ENCODE data around the gene SH3BP2. TPM values are rescaled to one million over a fixed set of nuclear protein-coding genes. Genes with fewer than 3 reads are reported as not detected.

The SH3BP2 gene
- total RNA-seq, 2 experiments from 2014 or later, result 10.9 to 31.6 TPM

GRCh38 chr4:2850966-2851798 lies 58.3 kb downstream of the SH3BP2 start:
- intact Hi-C loops (cut with micrococcal nuclease; ENCODE audit: unreplicated experiment), result loop anchor here (5.0 kb wide), 1 partner anchor 81 kb away; no protein-coding TSS in a partner anchor
- CTCF ChIA-PET (ENCODE audit: unreplicated experiment), result no interaction called here
- no peaks in the 10 kb centered on the region for H3K9me2 ChIP-seq (ENCODE audit: insufficient read depth, low read length)
- DNase-seq (ENCODE audit: low spot score), result peak; percentile 71
- peaks cover 3% of the 10 kb centered on the region; the same call in 1 of the 2 replicates for H3K79me2 ChIP-seq (ENCODE audit: insufficient read depth, low read depth, low read length)
- H3K9me3 ChIP-seq (ENCODE audit: low read length), result no peaks in the 10 kb centered on the region
- H3K36me3 ChIP-seq (ENCODE audit: insufficient read depth, low read length), result peaks cover 18% of the 10 kb centered on the region
- no peak for TF ChIP-seq EZH2phosphoT487 (IDR thresholded peaks at IDR 0.05; ENCODE audit: borderline replicate concordance, low read depth, low read length)
- no peak for TF ChIP-seq CTCF (conservative IDR thresholded peaks at IDR 0.05; ENCODE audit: low read length)
- peaks cover 30% of the 10 kb centered on the region for H3K4me1 ChIP-seq (ENCODE audit: insufficient read depth, low read length, poor library complexity, severe bottlenecking)
- H2AFZ ChIP-seq (ENCODE audit: low read length), result no peak overlapping the region
- no peak overlapping the region for H3K4me3 ChIP-seq (ENCODE audit: low read depth, low read length, poor library complexity, severe bottlenecking)
- peak overlapping the region; percentile 17; the same call in 1 of the 2 replicates for H3K4me2 ChIP-seq (ENCODE audit: low read length)
- POLR2A ChIA-PET, result no interaction called here
- H4K20me1 ChIP-seq (ENCODE audit: insufficient read depth, low read length), result peaks cover 17% of the 10 kb centered on the region; the same call in 1 of the 2 replicates
- BruUV-seq (replicated peaks), result no TSS peak
- H3K27ac ChIP-seq (ENCODE audit: low read depth, low read length, poor library complexity, severe bottlenecking), result no peak overlapping the region

GRCh38 chr4:2852481-2852921 lies 59.6 kb downstream of the SH3BP2 start:
- H3K27ac ChIP-seq (ENCODE audit: low read depth, low read length, poor library complexity, severe bottlenecking), result no peak overlapping the region
- peaks cover 25% of the 10 kb centered on the region for H3K4me1 ChIP-seq (ENCODE audit: insufficient read depth, low read length, poor library complexity, severe bottlenecking)
- H3K4me3 ChIP-seq (ENCODE audit: low read depth, low read length, poor library complexity, severe bottlenecking), result no peak overlapping the region
- no peaks in the 10 kb centered on the region; the same call in 1 of the 2 replicates for H3K79me2 ChIP-seq (ENCODE audit: insufficient read depth, low read depth, low read length)
- TF ChIP-seq CTCF (conservative IDR thresholded peaks at IDR 0.05; ENCODE audit: low read length), result no peak
- TF ChIP-seq EZH2phosphoT487 (IDR thresholded peaks at IDR 0.05; ENCODE audit: borderline replicate concordance, low read depth, low read length), result no peak
- H2AFZ ChIP-seq (ENCODE audit: low read length), result no peak overlapping the region
- H3K4me2 ChIP-seq (ENCODE audit: low read length), result peak overlapping the region; percentile 32
- DNase-seq (ENCODE audit: low spot score), result peak; percentile 80
- no peaks in the 10 kb centered on the region for H3K9me3 ChIP-seq (ENCODE audit: low read length)
- ChIA-PET CTCF (ENCODE audit: unreplicated experiment) (no interaction called here), POLR2A (interaction anchor here (0.7 kb wide), 2 partner anchors 18 to 48 kb away, joined by 5 to 7 read pairs; no protein-coding TSS in a partner anchor)
- H3K9me2 ChIP-seq (ENCODE audit: insufficient read depth, low read length), result no peaks in the 10 kb centered on the region
- intact Hi-C loops (cut with micrococcal nuclease; ENCODE audit: unreplicated experiment), result loop anchor here (5.0 kb wide), 1 partner anchor 80 kb away; no protein-coding TSS in a partner anchor
- peaks cover 14% of the 10 kb centered on the region; the same call in 1 of the 2 replicates for H4K20me1 ChIP-seq (ENCODE audit: insufficient read depth, low read length)
- H3K36me3 ChIP-seq (ENCODE audit: insufficient read depth, low read length), result peaks cover 18% of the 10 kb centered on the region
- no TSS peak for BruUV-seq (replicated peaks)

All from OCI-LY7 (cell line).